Measurements from ENCODE around the gene CD74. TPM values are rescaled to one million over a fixed set of nuclear protein-coding genes. Genes with fewer than 3 reads are reported as not detected.

Gene CD74
- total RNA-seq (2014; rRNA removed) (0.22 and 0.52 TPM in 2 replicates), Bru-seq, nascent RNA (percentile 12 among the genes with signal in this experiment), BruChase-seq, experiment 1, labeled RNA remaining after a 6-hour chase (percentile 26 among the genes with signal in this experiment), BruChase-seq, experiment 2, labeled RNA remaining after a 2-hour chase (percentile 21 among the genes with signal in this experiment)
- long read RNA-seq = 0 reads

DNA sequence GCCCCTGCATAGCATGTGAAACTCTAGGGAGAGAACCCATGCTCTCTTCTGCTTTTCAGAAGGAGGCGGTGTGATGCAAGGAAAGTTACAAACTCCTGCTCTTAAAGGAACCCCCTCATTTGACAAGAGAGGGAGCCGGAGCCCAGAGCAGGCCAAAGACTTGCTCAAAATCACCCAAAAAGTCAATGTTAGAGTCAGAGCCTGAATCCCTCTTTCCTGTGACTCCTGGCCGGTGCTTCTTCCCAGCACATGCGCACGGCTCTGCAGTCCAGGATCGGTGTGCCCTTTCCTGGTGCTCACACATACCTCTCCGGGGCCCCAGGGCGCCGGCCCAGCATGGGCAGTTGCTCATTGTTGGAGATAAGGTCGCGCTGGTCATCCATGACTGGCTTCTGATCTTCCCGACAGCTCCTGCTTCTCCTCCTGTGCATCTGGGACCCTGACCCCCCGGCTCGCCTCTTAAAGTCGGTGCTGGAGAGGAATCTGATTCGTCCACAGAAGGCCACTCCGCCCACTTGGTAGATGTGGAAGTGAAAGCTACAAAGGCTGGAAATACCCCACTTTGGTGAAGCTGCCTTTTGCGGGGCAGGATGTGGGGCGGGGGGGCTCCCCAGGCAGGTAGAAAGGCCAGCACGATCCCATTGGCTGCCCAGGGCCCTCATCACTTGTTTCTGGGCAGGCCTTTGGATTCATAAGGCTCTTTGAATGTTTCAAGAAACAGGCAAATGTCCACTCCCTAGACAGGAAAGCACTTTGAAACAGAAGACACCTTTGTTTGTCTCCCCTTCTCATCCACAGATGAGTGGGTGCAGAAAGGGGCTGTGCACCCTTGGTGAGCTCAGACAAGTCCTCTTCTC lies at the start of gene CD74:
TSS of gene CD74 (minus strand) at position 592 of the 857 bp plus-strand sequence. CDS start at position 431, 161 bp downstream.
- Histone ChIP-seq H4K20me1 (ENCODE audit: low read length) (no peaks in the 10 kb centered on the region), H3K4me3 (ENCODE audit: low read length) (no peak within 1 kb of the TSS), H3K9ac (ENCODE audit: low read length) (no peak within 1 kb of the TSS), H2AFZ (ENCODE audit: low read length) (no peak within 1 kb of the TSS), H3K4me1 (ENCODE audit: insufficient read depth, low read length) (no peaks in the 10 kb centered on the region; the same call in 1 of the 2 replicates), H3K9me2 (replicated peaks; ENCODE audit: low read length) (no peaks in the 10 kb centered on the region), H3K27ac (ENCODE audit: low read length) (no peak within 1 kb of the TSS), H3K4me2 (ENCODE audit: low read length) (no peak within 1 kb of the TSS), H3K36me3 (ENCODE audit: low read depth, low read length) (no peaks in the 10 kb centered on the region), H3K27me3 (ENCODE audit: low read length) (no peaks in the 10 kb centered on the region), H3F3A (ENCODE audit: low read length, unreplicated experiment) (no peaks in the 10 kb centered on the region), H3K9me3 (ENCODE audit: low read length) (no peaks in the 10 kb centered on the region), H3K79me2 (ENCODE audit: low read length) (no peaks in the 10 kb centered on the region)
- intact Hi-C loops (cut with micrococcal nuclease) = no loop called here
- ATAC-seq = no peak
- ChIA-PET CTCF (no interaction called here), POLR2A (ENCODE audit: unreplicated experiment) (no interaction called here)
- DNase-seq = peak; percentile 37
- TF ChIP-seq, protein P1, sequence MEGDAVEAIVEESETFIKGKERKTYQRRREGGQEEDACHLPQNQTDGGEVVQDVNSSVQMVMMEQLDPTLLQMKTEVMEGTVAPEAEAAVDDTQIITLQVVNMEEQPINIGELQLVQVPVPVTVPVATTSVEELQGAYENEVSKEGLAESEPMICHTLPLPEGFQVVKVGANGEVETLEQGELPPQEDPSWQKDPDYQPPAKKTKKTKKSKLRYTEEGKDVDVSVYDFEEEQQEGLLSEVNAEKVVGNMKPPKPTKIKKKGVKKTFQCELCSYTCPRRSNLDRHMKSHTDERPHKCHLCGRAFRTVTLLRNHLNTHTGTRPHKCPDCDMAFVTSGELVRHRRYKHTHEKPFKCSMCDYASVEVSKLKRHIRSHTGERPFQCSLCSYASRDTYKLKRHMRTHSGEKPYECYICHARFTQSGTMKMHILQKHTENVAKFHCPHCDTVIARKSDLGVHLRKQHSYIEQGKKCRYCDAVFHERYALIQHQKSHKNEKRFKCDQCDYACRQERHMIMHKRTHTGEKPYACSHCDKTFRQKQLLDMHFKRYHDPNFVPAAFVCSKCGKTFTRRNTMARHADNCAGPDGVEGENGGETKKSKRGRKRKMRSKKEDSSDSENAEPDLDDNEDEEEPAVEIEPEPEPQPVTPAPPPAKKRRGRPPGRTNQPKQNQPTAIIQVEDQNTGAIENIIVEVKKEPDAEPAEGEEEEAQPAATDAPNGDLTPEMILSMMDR (conservative IDR thresholded peaks at IDR 0.05; ENCODE audit: low read depth, low read length) = no peak
- TF ChIP-seq EZH2phosphoT487 (IDR thresholded peaks at IDR 0.05; ENCODE audit: borderline replicate concordance, low read length) (no peak), EZH2 (IDR thresholded peaks at IDR 0.05; ENCODE audit: low read length, unreplicated experiment) (no peak)
- no TSS peak for BruUV-seq (replicated peaks)

DNA sequence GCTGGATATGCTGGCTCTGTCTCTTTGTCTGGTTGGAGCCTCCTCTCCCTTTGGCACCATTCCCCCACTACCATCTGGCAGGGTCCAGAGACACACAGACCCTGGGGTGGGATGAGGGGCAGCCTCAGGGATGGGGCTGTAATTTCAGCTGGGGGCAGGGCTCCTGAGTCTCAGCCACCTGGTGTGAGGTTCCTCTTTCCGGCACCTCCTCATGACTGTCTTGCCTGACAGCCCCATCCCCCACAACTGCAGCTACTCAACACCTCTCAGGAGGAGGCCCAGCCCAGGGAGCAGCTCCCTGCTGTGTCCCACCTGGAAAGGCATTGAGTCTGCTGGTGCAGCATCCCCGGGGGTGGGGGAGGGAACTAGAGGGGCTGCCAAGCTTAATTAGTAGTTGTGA lies 48.5 kb upstream of the CD74 start:
- ATAC-seq = no peak
- no peak overlapping the region for H3K27ac ChIP-seq (ENCODE audit: low read length)
- CTCF ChIA-PET = no interaction called here

More for the DNA sequence above, 48.5 kb upstream of the CD74 start:
- Histone ChIP-seq H3F3A (ENCODE audit: low read length, unreplicated experiment) (no peaks in the 10 kb centered on the region), H3K79me2 (ENCODE audit: low read length) (no peaks in the 10 kb centered on the region), H3K9me2 (replicated peaks; ENCODE audit: low read length) (no peaks in the 10 kb centered on the region), H3K4me2 (ENCODE audit: low read length) (no peak overlapping the region), H3K9ac (ENCODE audit: low read length) (no peak overlapping the region), H3K4me3 (ENCODE audit: low read length) (no peak overlapping the region), H2AFZ (ENCODE audit: low read length) (no peak overlapping the region), H4K20me1 (ENCODE audit: low read length) (no peaks in the 10 kb centered on the region), H3K27me3 (ENCODE audit: low read length) (no peaks in the 10 kb centered on the region), H3K4me1 (ENCODE audit: insufficient read depth, low read length) (no peaks in the 10 kb centered on the region; the same call in 1 of the 2 replicates), H3K9me3 (ENCODE audit: low read length) (no peaks in the 10 kb centered on the region), H3K36me3 (ENCODE audit: low read depth, low read length) (no peaks in the 10 kb centered on the region)
- intact Hi-C loops (cut with micrococcal nuclease) = no loop called here
- DNase-seq = no peak
- POLR2A ChIA-PET (ENCODE audit: unreplicated experiment) = no interaction called here
- no peak for TF ChIP-seq EZH2 (IDR thresholded peaks at IDR 0.05; ENCODE audit: low read length, unreplicated experiment)
- TF ChIP-seq EZH2phosphoT487 (IDR thresholded peaks at IDR 0.05; ENCODE audit: borderline replicate concordance, low read length) = no peak
- TF ChIP-seq, protein P1 (conservative IDR thresholded peaks at IDR 0.05; ENCODE audit: low read depth, low read length) = no peak
- no TSS peak for BruUV-seq (replicated peaks)

All from PC-3 (cell line).